HG03280 (cell line): ENCODE results near the gene GNAT3.

Source experiments
- ATAC-seq: cut with Tn5 transposase; IDR thresholded peaks from one replicate; pipeline ENCODE4 v1.9.1; 2021; ENCODE audit warnings: mild to moderate bottlenecking, moderate library complexity; ENCODE audit not compliant: unreplicated experiment

Gene GNAT3

DNA sequence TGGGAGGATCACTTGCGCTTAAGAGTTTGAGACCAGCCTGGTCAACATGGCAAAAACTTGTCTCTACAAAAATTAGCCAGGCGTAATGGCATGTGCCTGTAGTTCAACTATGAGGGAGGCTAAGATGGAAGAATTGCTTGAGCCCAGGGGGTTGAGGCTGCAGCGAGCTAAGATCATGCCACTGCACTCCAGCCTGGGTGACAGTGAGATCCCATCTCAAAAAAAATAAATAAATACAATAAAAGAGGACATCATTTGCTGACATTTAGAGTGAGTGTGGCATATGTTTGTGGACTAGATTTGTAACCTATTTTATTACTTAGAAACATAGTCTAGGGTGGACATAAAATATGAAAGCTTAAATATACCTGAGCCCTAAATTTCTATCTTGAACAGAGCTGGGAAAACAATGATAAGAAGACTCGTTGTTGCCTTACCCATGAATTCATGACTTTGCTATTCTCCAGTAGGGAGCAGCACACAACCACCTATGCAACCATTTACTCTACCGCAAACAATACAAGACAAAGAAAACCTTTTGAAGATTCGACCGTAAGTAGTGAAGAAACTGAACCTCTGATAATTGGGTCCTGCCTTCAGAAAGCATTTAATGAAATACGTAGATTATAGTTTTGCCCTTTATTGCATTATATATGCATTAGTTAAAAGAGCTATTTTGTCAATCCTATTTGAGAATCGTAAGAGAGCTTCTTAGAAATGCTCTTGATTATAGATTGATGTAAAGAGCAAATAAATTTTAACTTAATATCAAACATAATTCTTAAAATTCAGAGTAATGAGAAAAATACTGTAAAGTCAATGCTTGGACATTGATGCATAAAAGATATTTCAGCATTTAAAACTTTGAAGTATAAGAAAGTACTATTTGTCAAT is 83.5 kb downstream of the GNAT3 start:
- ATAC-seq: peak; percentile 51

- ATAC-seq: no peak
Measured at GRCh38 chr7:80427218-80427617, 84.6 kb downstream of the GNAT3 start.

- ATAC-seq: no peak
Measured at GRCh38 chr7:80420876-80421275, 91.0 kb downstream of the GNAT3 start.

- ATAC-seq: no peak
Measured at GRCh38 chr7:80417211-80417793, 94.6 kb downstream of the GNAT3 start.

GRCh38 chr7:80415522-80415921 is 96.3 kb downstream of the GNAT3 start:
- no peak for ATAC-seq

GRCh38 chr7:80415114-80415513 is 96.8 kb downstream of the GNAT3 start:
- no peak for ATAC-seq

GRCh38 chr7:80414331-80414730 is 97.5 kb downstream of the GNAT3 start:
- no peak for ATAC-seq

DNA sequence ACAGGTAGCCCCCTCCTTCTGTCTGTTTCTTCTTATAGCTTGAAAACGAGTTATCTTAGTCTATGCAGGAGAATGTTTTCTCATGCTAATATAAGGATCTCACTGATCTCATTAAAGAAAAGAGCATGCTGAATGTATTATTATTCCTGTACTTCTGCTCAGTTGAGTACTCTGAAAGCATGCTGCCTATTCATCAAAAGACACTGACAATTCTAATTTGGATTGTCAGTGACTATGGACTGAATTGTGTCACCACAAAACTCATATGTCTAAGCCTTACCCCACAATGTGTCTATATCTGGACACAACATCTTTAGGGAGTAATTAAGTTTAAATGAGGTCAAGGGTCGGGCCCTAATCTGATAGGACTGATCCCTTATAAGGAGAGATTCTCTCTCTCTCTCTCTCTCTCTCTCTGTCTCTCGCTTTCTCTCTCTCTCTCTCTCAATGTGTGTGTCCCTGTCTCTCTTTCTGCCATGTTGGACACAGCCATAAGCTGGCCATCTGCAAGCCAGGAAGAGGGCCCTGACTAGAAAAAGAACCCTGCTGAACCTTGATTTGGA is 98.4 kb downstream of the GNAT3 start:
- no peak for ATAC-seq

DNA sequence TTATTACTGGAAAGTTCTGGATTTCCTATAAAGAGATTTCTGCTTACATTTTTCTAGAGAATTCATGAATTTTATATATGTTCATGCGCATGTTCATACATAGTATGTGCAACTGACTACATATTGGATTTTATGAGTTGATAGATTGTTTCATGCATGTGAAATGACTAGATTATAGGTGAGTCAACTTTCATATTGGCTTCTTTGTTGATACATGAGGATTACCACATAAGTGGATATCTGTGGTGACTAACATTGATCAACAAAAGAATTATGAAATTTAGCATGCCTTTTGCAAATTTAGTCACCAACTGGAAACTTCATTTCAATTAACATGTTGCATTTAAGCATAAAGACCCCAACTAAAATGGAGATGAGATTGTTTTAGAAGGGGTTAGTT is 99.0 kb downstream of the GNAT3 start:
- ATAC-seq: no peak

DNA sequence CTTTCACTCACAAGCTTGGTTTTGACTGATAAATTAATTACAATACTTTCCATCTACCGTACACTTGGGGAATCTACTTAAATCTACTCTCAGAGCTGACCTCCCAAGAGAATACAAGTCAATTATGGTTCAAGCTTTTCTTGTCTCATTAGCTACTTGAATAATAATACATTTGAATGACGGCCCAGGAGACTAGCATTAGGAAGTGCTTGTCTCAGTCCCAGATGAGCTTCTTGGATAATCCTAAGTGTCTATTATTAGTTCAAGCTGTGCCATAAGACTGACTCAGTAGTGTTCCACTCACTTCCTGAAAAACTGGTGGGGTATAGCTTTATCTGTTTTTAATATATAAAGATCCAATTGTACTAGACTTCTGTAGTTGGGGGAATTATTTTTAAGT is 100.2 kb downstream of the GNAT3 start:
- no peak for ATAC-seq

DNA sequence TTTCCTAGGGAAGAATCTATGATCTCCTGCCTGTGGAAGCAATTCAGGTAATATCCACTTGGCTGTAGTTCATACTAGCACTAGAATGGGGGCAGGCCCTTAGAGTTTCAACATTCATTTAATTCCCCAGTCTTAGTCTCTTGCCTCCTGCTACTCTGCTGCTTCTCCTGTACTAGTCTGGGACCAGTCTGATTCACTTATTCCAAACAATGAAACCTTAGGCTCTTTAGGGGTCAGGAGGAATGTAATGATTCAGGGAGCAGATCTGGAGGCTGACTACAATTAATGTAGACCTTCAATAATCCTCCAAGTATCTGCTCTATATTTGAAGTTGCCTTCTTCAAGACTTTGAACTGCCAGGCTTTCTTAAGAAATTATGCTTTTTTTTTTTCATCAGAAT is 101.8 kb downstream of the GNAT3 start:
- ATAC-seq: no peak
